Measurements from ENCODE around the gene LRRC34.

Gene LRRC34

GRCh38 chr3:169838511-169839030 lies 25.9 kb upstream of the LRRC34 start:
- no peak overlapping the region for H3K27ac ChIP-seq (replicated peaks)
- DNase-seq (ENCODE audit: low read depth in 1 of 2, low spot score in 1 of 2) = no peak
- no peaks in the 10 kb centered on the region for H3K27me3 ChIP-seq (ENCODE audit: insufficient read depth, poor library complexity, severe bottlenecking)
- H3K4me3 ChIP-seq (replicated peaks; ENCODE audit: insufficient read depth, low read length) = no peak overlapping the region
- TF ChIP-seq CTCF (IDR thresholded peaks at IDR 0.05; ENCODE audit: insufficient read depth, low read length) = no peak
- no peak for TF ChIP-seq REST (IDR thresholded peaks at IDR 0.05; ENCODE audit: insufficient replicate concordance, low read depth)
- TF ChIP-seq POLR2AphosphoS5 (IDR thresholded peaks at IDR 0.05; ENCODE audit: low read depth) = no peak
- TF ChIP-seq SPI1 (IDR thresholded peaks at IDR 0.05; ENCODE audit: borderline replicate concordance, low read depth) = no peak
- no peak for TF ChIP-seq GABPA (IDR thresholded peaks at IDR 0.05; ENCODE audit: low read depth)

- TF ChIP-seq GABPA (IDR thresholded peaks at IDR 0.05; ENCODE audit: low read depth) = no peak
- TF ChIP-seq POLR2AphosphoS5 (IDR thresholded peaks at IDR 0.05; ENCODE audit: low read depth) = no peak
- no peak for TF ChIP-seq CTCF (IDR thresholded peaks at IDR 0.05; ENCODE audit: insufficient read depth, low read length)
- no peak for TF ChIP-seq SPI1 (IDR thresholded peaks at IDR 0.05; ENCODE audit: borderline replicate concordance, low read depth)
- no peak for TF ChIP-seq REST (IDR thresholded peaks at IDR 0.05; ENCODE audit: insufficient replicate concordance, low read depth)
- no peak for DNase-seq (ENCODE audit: low read depth in 1 of 2, low spot score in 1 of 2)
- no peak overlapping the region for H3K27ac ChIP-seq (replicated peaks)
These were observed 24.2 kb upstream of the LRRC34 start for GRCh38 chr3:169836942-169837275.

GRCh38 chr3:169836078-169836941 lies 23.6 kb upstream of the LRRC34 start:
- no peak for TF ChIP-seq SPI1 (IDR thresholded peaks at IDR 0.05; ENCODE audit: borderline replicate concordance, low read depth)
- TF ChIP-seq GABPA (IDR thresholded peaks at IDR 0.05; ENCODE audit: low read depth) = no peak
- no peak for TF ChIP-seq REST (IDR thresholded peaks at IDR 0.05; ENCODE audit: insufficient replicate concordance, low read depth)
- TF ChIP-seq POLR2AphosphoS5 (IDR thresholded peaks at IDR 0.05; ENCODE audit: low read depth) = no peak
- no peak for TF ChIP-seq CTCF (IDR thresholded peaks at IDR 0.05; ENCODE audit: insufficient read depth, low read length)
- no peak for DNase-seq (ENCODE audit: low read depth in 1 of 2, low spot score in 1 of 2)
- H3K27ac ChIP-seq (replicated peaks) = no peak overlapping the region
- H3K4me3 ChIP-seq (replicated peaks; ENCODE audit: insufficient read depth, low read length) = no peak overlapping the region
- H3K27me3 ChIP-seq (ENCODE audit: insufficient read depth, poor library complexity, severe bottlenecking) = no peaks in the 10 kb centered on the region

More at GRCh38 chr3:169836942-169837275, 24.2 kb upstream of the LRRC34 start:
- no peaks in the 10 kb centered on the region for H3K27me3 ChIP-seq (ENCODE audit: insufficient read depth, poor library complexity, severe bottlenecking)
- H3K4me3 ChIP-seq (replicated peaks; ENCODE audit: insufficient read depth, low read length) = no peak overlapping the region
